HG02678 (cell line): Measurements from ENCODE around the gene MED17.
"Not testable (repeated sequence)": the region's sequence is repeated elsewhere in the genome, so short reads cannot be mapped to it uniquely, and the experiment has no call there.

Experiments used
- ATAC-seq: cut with Tn5 transposase; IDR thresholded peaks from one replicate; pipeline ENCODE4 v1.9.1; 2021; ENCODE audit warnings: mild to moderate bottlenecking, moderate library complexity; ENCODE audit not compliant: unreplicated experiment

The MED17 gene

GRCh38 chr11:93784145-93784934 lies at the start of gene MED17:
MED17 (plus strand) TSS chr11:93784282; CDS start chr11:93784514, 232 bp downstream.
- peak; percentile 96 for ATAC-seq

- ATAC-seq: no peak
Observed at GRCh38 chr11:93734427-93735222, 49.5 kb upstream of the MED17 start.

GRCh38 chr11:93735627-93736026 lies 48.5 kb upstream of the MED17 start:
- no peak for ATAC-seq

GRCh38 chr11:93736129-93736528 lies 48.0 kb upstream of the MED17 start:
- ATAC-seq: no peak

GRCh38 chr11:93737904-93738612 lies 46.0 kb upstream of the MED17 start:
- no peak for ATAC-seq

- ATAC-seq: no peak
Observed at GRCh38 chr11:93738647-93739081, 45.4 kb upstream of the MED17 start.

- ATAC-seq: no peak
Observed at GRCh38 chr11:93740031-93740729, 43.9 kb upstream of the MED17 start.

GRCh38 chr11:93740730-93741093 lies 43.4 kb upstream of the MED17 start:
- peak; percentile 33 for ATAC-seq

- ATAC-seq: peak; percentile 87
Observed at GRCh38 chr11:93741094-93741881, 42.8 kb upstream of the MED17 start, which contains the start of the genes C11orf54 and TAF1D. C11orf54 (plus strand) TSS chr11:93741672; CDS start chr11:93747394, 5,722 bp downstream. TAF1D (minus strand) TSS chr11:93741495; CDS start chr11:93739304, 2,191 bp downstream.

GRCh38 chr11:93741882-93742226 lies 42.2 kb upstream of the MED17 start:
- ATAC-seq: peak; percentile 14

GRCh38 chr11:93743291-93743690 lies 40.8 kb upstream of the MED17 start:
- no peak for ATAC-seq

- no peak for ATAC-seq
Observed at GRCh38 chr11:93744669-93745004, 39.4 kb upstream of the MED17 start.

GRCh38 chr11:93745005-93745755 lies 38.9 kb upstream of the MED17 start:
- not testable (repeated sequence) for ATAC-seq

GRCh38 chr11:93746101-93746500 lies 38.0 kb upstream of the MED17 start:
- ATAC-seq: no peak

GRCh38 chr11:93747122-93747521 lies 37.0 kb upstream of the MED17 start:
- ATAC-seq: peak; percentile 97

- no peak for ATAC-seq
Observed at GRCh38 chr11:93751001-93751400, 33.1 kb upstream of the MED17 start.

GRCh38 chr11:93753241-93753640 lies 30.8 kb upstream of the MED17 start:
- no peak for ATAC-seq

GRCh38 chr11:93756748-93757147 lies 27.3 kb upstream of the MED17 start:
- no peak for ATAC-seq

GRCh38 chr11:93757301-93757700 lies 26.8 kb upstream of the MED17 start:
- no peak for ATAC-seq
